AG09309 (cell line): ENCODE measurements around the gene ZNF20.

ENCODE experiments used
- DNase-seq: peaks from one replicate; pipeline ENCODE4 v3.0.0-alpha.2; 2010; ENCODE audit warnings: low read depth
- H3K4me3 ChIP-seq: 2 replicates; pipeline ENCODE4 v1.5.1; 2011; ENCODE audit warnings: mild to moderate bottlenecking, low read depth, low read length, moderate library complexity; ENCODE audit not compliant: control insufficient read depth
- CTCF ChIP-seq: IDR thresholded peaks from 2 replicates; pipeline ENCODE4 v1.5.1; 2011; ENCODE audit warnings: mild to moderate bottlenecking, low read depth, low read length, inconsistent platforms; ENCODE audit not compliant: insufficient read depth, control insufficient read depth; ENCODE audit errors: missing control alignments

The ZNF20 gene

GRCh38 chr19:12140545-12141404 lies 625 bp upstream of the ZNF20 start:
- peak overlapping the region; percentile 96 for H3K4me3 ChIP-seq
- DNase-seq = peak; percentile 38
- peak; percentile 94 for TF ChIP-seq CTCF

GRCh38 chr19:12139269-12139668 lies 881 bp downstream of the ZNF20 start:
- peak overlapping the region; percentile 96 for H3K4me3 ChIP-seq
- DNase-seq = no peak
- TF ChIP-seq CTCF = no peak

DNA sequence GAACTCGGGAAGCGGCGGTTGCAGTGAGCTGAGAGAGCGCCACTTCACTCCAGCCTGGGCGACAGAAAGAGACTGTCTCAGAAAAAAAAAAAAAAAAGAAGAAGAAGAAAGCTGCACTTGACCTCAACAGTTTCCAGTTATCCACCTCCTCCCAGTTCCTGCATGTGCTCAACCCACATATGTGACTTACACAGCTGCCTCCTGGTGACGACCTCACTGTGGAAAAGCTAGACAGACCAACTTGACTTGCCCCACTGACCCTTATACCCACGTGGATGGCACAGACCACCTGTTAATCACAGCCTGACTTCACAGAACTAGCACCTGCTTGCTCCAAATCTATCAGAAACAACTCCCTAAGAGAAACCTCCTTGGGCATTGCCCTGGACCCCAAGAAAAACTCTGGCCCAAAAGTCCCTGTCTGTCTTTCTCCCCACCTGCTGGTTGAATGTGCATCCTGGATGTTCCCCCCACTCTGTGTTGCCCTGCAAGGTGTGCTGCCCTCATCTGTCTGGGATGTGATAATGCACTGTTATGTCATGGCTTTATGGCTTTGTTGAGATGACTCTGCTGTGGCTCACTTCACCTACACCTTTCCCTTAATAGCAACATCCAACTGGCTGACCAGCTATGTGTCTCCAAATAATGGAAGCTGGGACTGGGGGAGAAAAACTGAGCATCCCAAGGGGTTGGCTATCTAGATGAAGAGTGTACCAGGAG lies 2.8 kb downstream of the ZNF20 start:
- no peak overlapping the region for H3K4me3 ChIP-seq
- no peak for TF ChIP-seq CTCF
- DNase-seq = no peak

GRCh38 chr19:12133069-12133468 lies 7.1 kb downstream of the ZNF20 start:
- DNase-seq = no peak
- H3K4me3 ChIP-seq = no peak overlapping the region
- TF ChIP-seq CTCF = no peak

GRCh38 chr19:12126707-12127106 lies 13.4 kb downstream of the ZNF20 start:
- H3K4me3 ChIP-seq = no peak overlapping the region
- peak; percentile 61 for TF ChIP-seq CTCF
- DNase-seq = no peak

GRCh38 chr19:12117201-12117970 lies 22.8 kb downstream of the ZNF20 start:
- no peak for TF ChIP-seq CTCF
- DNase-seq = no peak
- H3K4me3 ChIP-seq = no peak overlapping the region
